Neural cell (in vitro differentiated cells): ENCODE data around the gene CTSH. TPM values are rescaled to one million over a fixed set of nuclear protein-coding genes. Genes with fewer than 3 reads are reported as not detected.

Experiments used
- H2AFZ ChIP-seq: fragments of 200-600, 300-800 bp; sonication (generic), shearing (Covaris generic); 2 replicates; pipeline ENCODE4 v1.6.0; 2014; ENCODE audit warnings: low read depth, mild to moderate bottlenecking, antibody characterized with exemption, low read length, moderate library complexity
- H3F3A ChIP-seq: fragments of 200-600 bp; shearing (Covaris generic); 2 replicates; pipeline ENCODE4 v1.6.1; 2016; ENCODE audit warnings: mild to moderate bottlenecking, moderate library complexity, mixed read lengths, antibody characterized with exemption, low read length; ENCODE audit not compliant: insufficient read depth, poor library complexity, severe bottlenecking
- H3K27ac ChIP-seq: fragments of 200-600, 300-800 bp; sonication (generic), shearing (Covaris generic); 2 replicates; pipeline ENCODE4 v1.5.1; 2014; ENCODE audit warnings: mild to moderate bottlenecking, low read length, moderate library complexity
- H3K27me3 ChIP-seq: fragments of 300-800, 200-600 bp; sonication (generic), shearing (Covaris generic); 2 replicates; pipeline ENCODE4 v1.6.0; 2014; ENCODE audit warnings: mild to moderate bottlenecking, low read depth, low read length, moderate library complexity; ENCODE audit not compliant: insufficient read depth
- H3K36me3 ChIP-seq: fragments of 300-800, 200-600 bp; sonication (generic), shearing (Covaris generic); 2 replicates; pipeline ENCODE4 v1.5.1; 2014; ENCODE audit warnings: mild to moderate bottlenecking, antibody characterized with exemption, low read length, moderate library complexity; ENCODE audit not compliant: insufficient read depth
- H3K4me2 ChIP-seq: fragments of 300-800, 200-600 bp; sonication (generic), shearing (Covaris generic); 2 replicates; pipeline ENCODE4 v1.6.0; 2014; ENCODE audit warnings: mild to moderate bottlenecking, low read length
- H3K4me3 ChIP-seq: fragments of 300-800, 200-600 bp; sonication (generic), shearing (Covaris generic); 2 replicates; pipeline ENCODE4 v1.5.1; 2014; ENCODE audit warnings: mild to moderate bottlenecking, low read length, moderate library complexity
- H3K79me2 ChIP-seq: fragments of 200-600 bp; shearing (Covaris generic); replicated peaks from 2 replicates; pipeline ENCODE4 v1.6.0; 2014; ENCODE audit warnings: mild to moderate bottlenecking, low read length, moderate library complexity; ENCODE audit not compliant: insufficient read depth
- H3K9ac ChIP-seq: fragments of 300-800, 200-600 bp; sonication (generic), shearing (Covaris generic); 2 replicates; pipeline ENCODE4 v1.6.1; 2016; ENCODE audit warnings: mild to moderate bottlenecking, low read length, mixed read lengths
- H3K9me2 ChIP-seq: fragments of 200-600 bp; shearing (Covaris generic); 2 replicates; pipeline ENCODE4 v1.6.1; 2016; ENCODE audit warnings: mild to moderate bottlenecking, low read length, mixed read lengths; ENCODE audit not compliant: insufficient read depth
- H3K9me3 ChIP-seq: fragments of 200-600, 300-800 bp; sonication (generic), shearing (Covaris generic); 2 replicates; pipeline ENCODE4 v1.6.1; 2016; ENCODE audit warnings: mild to moderate bottlenecking, mixed run types, low read length, moderate library complexity, mixed read lengths
- H4K20me1 ChIP-seq: fragments of 200-600 bp; shearing (Covaris generic); 2 replicates; pipeline ENCODE4 v1.6.1; 2016; ENCODE audit warnings: mild to moderate bottlenecking, mixed run types; ENCODE audit not compliant: insufficient read depth
- CTCF ChIP-seq: fragments of 450-650 bp; IDR thresholded peaks from 2 replicates; pipeline ENCODE4 v1.5.1; 2014; ENCODE audit warnings: antibody characterized with exemption, mild to moderate bottlenecking, moderate library complexity; ENCODE audit not compliant: poor library complexity, severe bottlenecking
- EP300 ChIP-seq: fragments of 450-650 bp; conservative IDR thresholded peaks from 2 replicates; pipeline ENCODE4 v1.6.1; 2014; ENCODE audit warnings: antibody characterized with exemption, mild to moderate bottlenecking, moderate library complexity; ENCODE audit not compliant: poor library complexity, severe bottlenecking
- EZH2 ChIP-seq: fragments of 200-600, 300-800 bp; shearing (Covaris generic), sonication (generic); IDR thresholded peaks from 2 replicates; pipeline ENCODE4 v1.6.1; 2014; ENCODE audit warnings: antibody characterized with exemption, low read length, borderline replicate concordance, mild to moderate bottlenecking; ENCODE audit not compliant: insufficient read depth, poor library complexity, severe bottlenecking
- MXI1 ChIP-seq: fragments of 450-650 bp; conservative IDR thresholded peaks from 2 replicates; pipeline ENCODE4 v1.6.1; 2014; ENCODE audit warnings: antibody characterized with exemption, mild to moderate bottlenecking; ENCODE audit not compliant: poor library complexity, severe bottlenecking
- POLR2AphosphoS5 ChIP-seq: IDR thresholded peaks from 2 replicates; pipeline ENCODE4 v1.6.1; 2012
- RAD21 ChIP-seq: fragments of 450-650 bp; conservative IDR thresholded peaks from 2 replicates; pipeline ENCODE4 v1.6.1; 2014; ENCODE audit warnings: antibody characterized with exemption, mild to moderate bottlenecking, moderate library complexity
- REST ChIP-seq: IDR thresholded peaks from 2 replicates; pipeline ENCODE4 v1.6.1; 2012; ENCODE audit warnings: borderline replicate concordance
- SMC3 ChIP-seq: fragments of 450-650 bp; conservative IDR thresholded peaks from 2 replicates; pipeline ENCODE4 v1.6.1; 2014; ENCODE audit warnings: antibody characterized with exemption, mild to moderate bottlenecking, moderate library complexity; ENCODE audit not compliant: poor library complexity
- TAF1 ChIP-seq: IDR thresholded peaks from 2 replicates; pipeline ENCODE4 v1.6.1; 2012; ENCODE audit warnings: low read depth
- polyA plus RNA-seq: library from polyadenylated mRNA; depleted of rRNA; stranded (reverse); fragments of >200 nt; gene quantifications from 2 replicates; pipeline ENCODE4 v1.2.3, GENCODE V29; 2014

CTSH gene
- polyA plus RNA-seq, 1 donor from 2014 or later = 3.3 TPM

- H4K20me1 ChIP-seq = peaks cover 77% of the 10 kb centered on the region
These were observed 64.7 kb downstream of the CTSH start for GRCh38 chr15:78880242-78880533.

GRCh38 chr15:78879517-78880241 is 65.2 kb downstream of the CTSH start:
- H3K27ac ChIP-seq = no peak overlapping the region
- no peaks in the 10 kb centered on the region for H3K36me3 ChIP-seq

More at GRCh38 chr15:78880242-78880533, 64.7 kb downstream of the CTSH start:
- Histone ChIP-seq H3K36me3 (no peaks in the 10 kb centered on the region), H3K27ac (no peak overlapping the region), H3K4me3 (no peak overlapping the region), H3F3A (no peaks in the 10 kb centered on the region), H3K9me2 (no peaks in the 10 kb centered on the region), H2AFZ (no peak overlapping the region), H3K9ac (no peak overlapping the region), H3K27me3 (no peaks in the 10 kb centered on the region), H3K79me2 (peaks cover 97% of the 10 kb centered on the region), H3K9me3 (no peaks in the 10 kb centered on the region), H3K4me2 (no peak overlapping the region)
- TF ChIP-seq RAD21 = no peak
- no peak for TF ChIP-seq TAF1
- no peak for TF ChIP-seq EZH2

More at GRCh38 chr15:78879517-78880241, 65.2 kb downstream of the CTSH start:
- Histone ChIP-seq H3K4me2 (no peak overlapping the region), H3F3A (no peaks in the 10 kb centered on the region), H2AFZ (no peak overlapping the region), H3K9ac (no peak overlapping the region), H3K79me2 (peaks cover 97% of the 10 kb centered on the region), H3K9me3 (no peaks in the 10 kb centered on the region), H3K4me3 (no peak overlapping the region), H4K20me1 (peaks cover 77% of the 10 kb centered on the region), H3K27me3 (no peaks in the 10 kb centered on the region), H3K9me2 (no peaks in the 10 kb centered on the region)
- no peak for TF ChIP-seq POLR2AphosphoS5
- TF ChIP-seq REST = no peak
- TF ChIP-seq EP300 = no peak
- TF ChIP-seq RAD21 = no peak
- TF ChIP-seq TAF1 = no peak
- TF ChIP-seq EZH2 = no peak
- TF ChIP-seq SMC3 = no peak
- no peak for TF ChIP-seq MXI1
- TF ChIP-seq CTCF = no peak
